B cell (primary cell): ENCODE measurements around the gene HTR3C. TPM values are rescaled to one million over a fixed set of nuclear protein-coding genes. Genes with fewer than 3 reads are reported as not detected.

ENCODE experiments used
- ATAC-seq: fragments of 200-7000 bp; cut with Tn5 transposase; one replicate; pipeline ENCODE4 v1.10.0; 2021; ENCODE audit warnings: low read depth, mild to moderate bottlenecking, moderate number of reproducible peaks, moderate library complexity
- CTCF ChIA-PET: fragments of 350-600 bp; sonication (Branson Sonifier 250); formaldehyde crosslinking; loops from one replicate; lab custom pipeline; 2021; ENCODE audit warnings: antibody characterized with exemption, inconsistent platforms; lab: Charles Lee
- POLR2A ChIA-PET: fragments of 350-600 bp; sonication (Branson Sonifier 250); formaldehyde crosslinking; loops from one replicate; lab custom pipeline; 2021; ENCODE audit warnings: antibody characterized with exemption; lab: Charles Lee
- DNase-seq: peaks from one replicate; pipeline ENCODE4 v3.0.0; 2013
- H2AFZ ChIP-seq: 2 replicates; pipeline ENCODE4 v1.6.1; 2012; ENCODE audit warnings: mild to moderate bottlenecking, low read depth, low read length; ENCODE audit not compliant: insufficient read depth, poor library complexity, severe bottlenecking
- H3K27ac ChIP-seq, 2 donors: 1 replicate in 1 of 2; 2 replicates in 1 of 2; pipeline ENCODE4 v1.5.1; 2012 to 2013; ENCODE audit warnings: low read length in 2 of 2, mild to moderate bottlenecking in 2 of 2, moderate library complexity in 1 of 2
- H3K27me3 ChIP-seq, 4 experiments: fragments of 200-600 bp in 1 of 4; sonication (generic) in 1 of 4; replicated peaks in 1 of 4; 1 replicate in 2 of 4; 2 replicates in 2 of 4; pipeline versions ENCODE4 v1.6.1 to v1.7.0; 2013 to 2016; ENCODE audit warnings: low read length in 3 of 4, mild to moderate bottlenecking in 2 of 4, mixed read lengths in 1 of 4, moderate library complexity in 1 of 4; ENCODE audit not compliant: insufficient read depth in 4 of 4, control insufficient read depth in 3 of 4; ENCODE audit errors: control extremely low read depth in 1 of 4
- H3K36me3 ChIP-seq, 2 experiments: replicated peaks in 1 of 2; 1 replicate in 1 of 2; 2 replicates in 1 of 2; pipeline versions ENCODE4 v1.6.1 to v1.7.1; 2013; ENCODE audit warnings: low read length in 1 of 2; ENCODE audit not compliant: insufficient read depth in 2 of 2, control insufficient read depth in 1 of 2; ENCODE audit errors: control extremely low read depth in 1 of 2, extremely low read depth in 1 of 2
- H3K4me1 ChIP-seq, 2 donors: fragments of 200-600 bp in 1 of 2; sonication (generic) in 1 of 2; 1 replicate in 1 of 2; 2 replicates in 1 of 2; pipeline versions ENCODE4 v1.5.1 to v1.6.1; 2013 to 2017; ENCODE audit warnings: low read length in 2 of 2; ENCODE audit not compliant: control insufficient read depth in 2 of 2, insufficient read depth in 2 of 2
- H3K4me2 ChIP-seq: replicated peaks from 2 replicates; pipeline ENCODE3; 2012; ENCODE audit warnings: mild to moderate bottlenecking, low read depth, low read length; ENCODE audit not compliant: poor library complexity, severe bottlenecking
- H3K4me3 ChIP-seq, 5 experiments: fragments of 200-600 bp in 1 of 5; sonication (generic) in 1 of 5; 1 replicate in 3 of 5; 2 replicates in 2 of 5; pipeline versions ENCODE4 v1.5.1 to v1.7.0; 2011 to 2016; ENCODE audit warnings: low read length in 4 of 5, mild to moderate bottlenecking in 4 of 5, low read depth in 2 of 5, control low read depth in 1 of 5, moderate library complexity in 1 of 5; ENCODE audit not compliant: insufficient read depth in 1 of 5; ENCODE audit errors: control extremely low read depth in 1 of 5, extremely low read depth in 1 of 5
- H3K79me2 ChIP-seq: fragments of 200-600 bp; sonication (generic); one replicate; pipeline ENCODE4 v1.6.0; 2016; ENCODE audit warnings: low read length; ENCODE audit not compliant: control insufficient read depth, insufficient read depth
- H3K9ac ChIP-seq: fragments of 200-600 bp; sonication (generic); 2 replicates; pipeline ENCODE4 v1.6.1; 2017; ENCODE audit warnings: mild to moderate bottlenecking, low read length, moderate library complexity
- H3K9me3 ChIP-seq, 3 donors: one replicate each; pipeline versions ENCODE4 v1.6.1 to v1.7.1; 2013; ENCODE audit warnings: low read length in 2 of 3; ENCODE audit not compliant: control insufficient read depth in 2 of 3, insufficient read depth in 1 of 3; ENCODE audit errors: control extremely low read depth in 1 of 3
- H4K20me1 ChIP-seq: 2 replicates; pipeline ENCODE4 v1.6.0; 2012; ENCODE audit warnings: mild to moderate bottlenecking, low read length; ENCODE audit not compliant: insufficient read depth, control insufficient read depth, poor library complexity, severe bottlenecking
- H3K27ac Mint-ChIP-seq: one replicate; pipeline ENCODE4 v1.8.0; 2021; ENCODE audit warnings: mixed read lengths
- H3K27me3 Mint-ChIP-seq: one replicate; pipeline ENCODE4 v1.8.0; 2021; ENCODE audit warnings: mixed read lengths
- H3K4me1 Mint-ChIP-seq: one replicate; pipeline ENCODE4 v1.8.0; 2021; ENCODE audit warnings: mixed read lengths
- H3K4me3 Mint-ChIP-seq: one replicate; pipeline ENCODE4 v1.8.0; 2021; ENCODE audit warnings: mixed read lengths
- H3K9me3 Mint-ChIP-seq: one replicate; pipeline ENCODE4 v1.8.0; 2022; ENCODE audit warnings: mixed read lengths; ENCODE audit not compliant: insufficient read depth
- EZH2 ChIP-seq: IDR thresholded peaks from 2 replicates; pipeline ENCODE4 v1.6.1; 2012; ENCODE audit warnings: borderline replicate concordance, low read depth, mild to moderate bottlenecking, moderate library complexity, low read length; ENCODE audit not compliant: insufficient read depth, poor library complexity, severe bottlenecking
- WGBS: methylation state at CpG from one replicate; pipeline ENCODE4 v1.1.5; 2013; ENCODE audit warnings: missing lambda C conversion rate; ENCODE audit not compliant: insufficient coverage; 5-methylcytosine and 5-hydroxymethylcytosine counted together
- intact Hi-C: fragments of 100-400 bp; cut with micrococcal nuclease; formaldehyde crosslinking; loops from one replicate; pipeline ENCODE4 v1.10.0; 2022
- polyA plus RNA-seq: library from polyadenylated mRNA; depleted of rRNA; stranded (reverse); fragments of >200 nt; gene quantifications from 2 replicates; pipeline ENCODE4 v1.2.3, GENCODE V29; 2012
- total RNA-seq, 2 donors: library from RNA; stranded (reverse); fragments of 120-200 nt in 1 of 2; gene quantifications; 1 replicate in 1 of 2; 2 replicates in 1 of 2; pipeline versions ENCODE4 v1.2.3 to v1.2.4, GENCODE V29; 2013 to 2022
- TF ChIP-seq, protein P1 (sequence below): fragments of 200-600 bp; IDR thresholded peaks from one replicate; pipeline ENCODE4 v1.8.0; 2022; ENCODE audit warnings: antibody characterized with exemption, mild to moderate bottlenecking

Gene HTR3C
- total and polyA plus RNA-seq, 2 donors (not counting 1 experiment from before 2014, with no cell fraction given) = not detected

DNA sequence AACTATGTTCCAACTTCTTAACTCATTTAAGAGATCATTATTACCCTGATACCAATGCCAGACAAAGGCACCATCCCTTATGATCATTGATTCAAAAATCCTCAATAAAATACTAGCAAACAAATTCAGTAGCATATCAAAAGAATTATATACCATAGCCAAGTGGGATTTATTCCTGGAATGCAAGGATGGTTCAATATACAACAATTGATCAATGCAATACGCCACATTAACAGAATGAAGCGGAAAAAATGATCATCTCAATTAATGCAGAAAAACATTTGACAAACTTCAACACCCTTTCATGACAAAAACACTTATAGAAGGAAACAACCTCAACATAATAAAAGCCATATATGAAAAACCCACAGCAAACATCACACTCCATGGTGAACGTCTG, 39.4 kb downstream of the HTR3C start:
- POLR2A ChIA-PET = no interaction called here
- Histone ChIP-seq H3K4me2 (no peak overlapping the region), H3K79me2 (no peaks in the 10 kb centered on the region), H3K36me3 (no peaks in the 10 kb centered on the region), H3K9ac (no peak overlapping the region), H3K27ac (no peak overlapping the region), H3K4me1 (peaks cover 0 to 3% of the 10 kb centered on the region in 2 donors), H3K27me3 (peaks cover 0 to 6% (median 2%) of the 10 kb centered on the region in 4 experiments), H3K9me3 (peaks cover 0 to 20% (median 19%) of the 10 kb centered on the region in 3 donors), H2AFZ (no peak overlapping the region), H3K4me3 (no peak overlapping the region), H4K20me1 (no peaks in the 10 kb centered on the region)
- no peaks in the 10 kb centered on the region for H3K4me1 Mint-ChIP-seq
- TF ChIP-seq, protein P1, sequence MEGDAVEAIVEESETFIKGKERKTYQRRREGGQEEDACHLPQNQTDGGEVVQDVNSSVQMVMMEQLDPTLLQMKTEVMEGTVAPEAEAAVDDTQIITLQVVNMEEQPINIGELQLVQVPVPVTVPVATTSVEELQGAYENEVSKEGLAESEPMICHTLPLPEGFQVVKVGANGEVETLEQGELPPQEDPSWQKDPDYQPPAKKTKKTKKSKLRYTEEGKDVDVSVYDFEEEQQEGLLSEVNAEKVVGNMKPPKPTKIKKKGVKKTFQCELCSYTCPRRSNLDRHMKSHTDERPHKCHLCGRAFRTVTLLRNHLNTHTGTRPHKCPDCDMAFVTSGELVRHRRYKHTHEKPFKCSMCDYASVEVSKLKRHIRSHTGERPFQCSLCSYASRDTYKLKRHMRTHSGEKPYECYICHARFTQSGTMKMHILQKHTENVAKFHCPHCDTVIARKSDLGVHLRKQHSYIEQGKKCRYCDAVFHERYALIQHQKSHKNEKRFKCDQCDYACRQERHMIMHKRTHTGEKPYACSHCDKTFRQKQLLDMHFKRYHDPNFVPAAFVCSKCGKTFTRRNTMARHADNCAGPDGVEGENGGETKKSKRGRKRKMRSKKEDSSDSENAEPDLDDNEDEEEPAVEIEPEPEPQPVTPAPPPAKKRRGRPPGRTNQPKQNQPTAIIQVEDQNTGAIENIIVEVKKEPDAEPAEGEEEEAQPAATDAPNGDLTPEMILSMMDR = no peak
- no peak for TF ChIP-seq EZH2
- no peak for DNase-seq
- no peak overlapping the region for H3K4me3 Mint-ChIP-seq
- peaks cover 8% of the 10 kb centered on the region for H3K27me3 Mint-ChIP-seq
- H3K27ac Mint-ChIP-seq = no peak overlapping the region
- H3K9me3 Mint-ChIP-seq = no peaks in the 10 kb centered on the region
- CTCF ChIA-PET = no interaction called here
- intact Hi-C loops = no loop called here
- ATAC-seq = no peak
- 86% methylated on average over 1 of the region's 3 CpGs for WGBS

DNA sequence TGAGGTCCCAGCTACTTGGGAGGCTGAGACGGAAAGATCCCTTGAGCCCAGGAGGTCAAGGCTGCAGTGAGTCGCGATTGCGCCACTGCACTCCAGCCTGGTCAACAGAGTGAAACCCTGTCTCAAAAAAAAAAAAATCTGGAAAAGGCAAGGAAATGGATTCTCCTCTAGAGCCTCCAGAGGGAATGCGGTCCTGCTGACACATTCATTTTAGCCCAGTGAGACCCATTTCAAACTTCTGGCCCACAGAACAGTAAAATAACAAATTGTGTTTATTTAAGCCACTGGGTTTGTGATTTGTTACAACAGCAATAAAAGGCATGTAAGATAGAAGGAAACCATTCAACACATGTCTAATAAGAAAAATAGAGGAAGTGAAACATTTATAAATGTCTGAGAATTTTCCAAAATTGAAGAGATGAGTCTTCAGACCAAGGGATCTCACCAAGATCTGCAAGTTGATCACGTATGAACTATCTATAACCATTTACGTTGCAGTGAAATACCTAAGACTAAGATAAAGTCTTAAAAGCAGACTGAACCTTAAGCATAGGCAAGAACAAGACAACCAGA, 44.0 kb downstream of the HTR3C start, which contains the start of gene HTR3E:
HTR3E (plus strand) TSS at position 254 of the 573 bp plus-strand sequence. CDS start 466 bp downstream, outside the sequence.
- no peaks in the 10 kb centered on the region for H3K79me2 ChIP-seq
- Mint-ChIP-seq H3K27me3 (peaks cover 8% of the 10 kb centered on the region), H3K4me1 (no peaks in the 10 kb centered on the region), H3K27ac (no peak within 1 kb of the TSS), H3K9me3 (no peaks in the 10 kb centered on the region), H3K4me3 (no peak within 1 kb of the TSS)
- H3K27ac ChIP-seq = no peak within 1 kb of the TSS
- H3K9ac ChIP-seq = no peak within 1 kb of the TSS
- H3K27me3 ChIP-seq = peaks cover 0 to 2% (median 1%) of the 10 kb centered on the region in 4 experiments
- no peak within 1 kb of the TSS for H3K4me2 ChIP-seq
- H3K4me1 ChIP-seq = peaks cover 0 to 3% of the 10 kb centered on the region in 2 donors
- H3K36me3 ChIP-seq = no peaks in the 10 kb centered on the region
- no peak within 1 kb of the TSS for H3K4me3 ChIP-seq
- 100% methylated on average over 2 of the region's 7 CpGs for WGBS
- no peak for TF ChIP-seq EZH2
- TF ChIP-seq, protein P1 = no peak
- POLR2A ChIA-PET = no interaction called here
- ATAC-seq = no peak
- H4K20me1 ChIP-seq = no peaks in the 10 kb centered on the region
- CTCF ChIA-PET = no interaction called here
- H2AFZ ChIP-seq = no peak within 1 kb of the TSS
- intact Hi-C loops = no loop called here
- no peak for DNase-seq
- peaks cover 0 to 14% (median 11%) of the 10 kb centered on the region in 3 donors for H3K9me3 ChIP-seq
